Activated CD4-positive, alpha-beta T cell treated with anti-CD3 and anti-CD28 coated beads, Interleukin-2, amount 50 U/mL, for 48 hours (primary cell): ENCODE results near the gene PRDM16.

ENCODE experiments used
- DNase-seq, 2 experiments: peaks; one replicate each; pipeline ENCODE4 v3.0.0-alpha.2; 2020

The PRDM16 gene

DNA sequence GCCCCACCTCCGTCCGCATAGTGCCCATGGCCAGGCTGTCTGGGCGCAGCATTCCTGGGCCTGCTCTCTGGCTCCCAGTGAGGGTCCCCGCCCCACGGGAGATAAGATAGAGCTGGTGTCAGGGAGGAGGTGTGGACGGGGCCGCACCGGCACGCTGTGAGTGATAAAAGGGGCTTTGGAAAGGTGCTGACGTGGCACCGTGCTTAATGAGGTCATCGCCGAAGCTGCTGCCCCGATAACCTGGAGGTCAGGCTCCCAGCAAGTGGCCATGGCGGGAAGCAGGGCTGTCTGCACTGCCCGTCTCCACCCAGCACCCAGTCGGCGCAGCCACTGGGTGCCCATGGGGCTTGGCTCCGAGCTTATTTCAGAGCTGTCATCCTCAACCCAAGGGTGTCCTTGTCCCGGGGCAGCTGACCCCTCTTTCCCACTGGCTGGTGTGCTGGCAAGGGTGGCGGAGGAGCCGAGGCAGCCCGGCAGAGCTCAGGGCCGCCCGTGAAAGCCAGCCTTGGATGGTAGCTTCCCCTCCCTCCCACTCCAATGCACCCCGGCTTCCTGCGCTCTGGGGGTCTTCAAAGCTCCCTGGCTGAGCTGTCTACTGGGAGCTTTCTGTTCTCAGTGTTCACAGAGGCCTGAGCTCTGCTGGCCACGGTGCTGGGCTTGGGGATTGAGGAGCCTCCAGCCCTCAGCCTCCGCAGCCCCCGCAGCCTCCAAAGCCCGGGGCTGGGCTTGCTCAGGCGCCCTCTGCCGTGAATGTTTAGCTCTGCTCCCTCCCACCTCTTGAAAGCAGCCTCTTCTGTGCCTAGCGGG is 280.4 kb downstream of the PRDM16 start:
- no peak for DNase-seq

DNA sequence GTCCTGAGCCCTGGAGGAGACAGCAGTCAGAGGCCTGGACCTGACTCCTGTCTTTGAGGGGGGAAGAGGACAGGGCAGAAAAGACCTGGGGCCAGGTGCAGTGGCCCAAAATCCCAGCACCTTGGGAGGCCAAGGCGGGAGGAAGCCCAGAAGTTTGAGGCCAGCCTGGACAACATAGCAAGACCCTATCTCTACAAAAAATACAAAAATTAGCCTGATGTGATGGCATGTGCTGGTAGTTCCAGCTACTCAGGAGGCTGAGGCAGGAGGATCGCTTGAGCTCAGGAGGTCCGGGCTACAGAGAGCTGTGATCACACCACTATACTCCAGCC is 280.9 kb downstream of the PRDM16 start:
- no peak for DNase-seq

DNA sequence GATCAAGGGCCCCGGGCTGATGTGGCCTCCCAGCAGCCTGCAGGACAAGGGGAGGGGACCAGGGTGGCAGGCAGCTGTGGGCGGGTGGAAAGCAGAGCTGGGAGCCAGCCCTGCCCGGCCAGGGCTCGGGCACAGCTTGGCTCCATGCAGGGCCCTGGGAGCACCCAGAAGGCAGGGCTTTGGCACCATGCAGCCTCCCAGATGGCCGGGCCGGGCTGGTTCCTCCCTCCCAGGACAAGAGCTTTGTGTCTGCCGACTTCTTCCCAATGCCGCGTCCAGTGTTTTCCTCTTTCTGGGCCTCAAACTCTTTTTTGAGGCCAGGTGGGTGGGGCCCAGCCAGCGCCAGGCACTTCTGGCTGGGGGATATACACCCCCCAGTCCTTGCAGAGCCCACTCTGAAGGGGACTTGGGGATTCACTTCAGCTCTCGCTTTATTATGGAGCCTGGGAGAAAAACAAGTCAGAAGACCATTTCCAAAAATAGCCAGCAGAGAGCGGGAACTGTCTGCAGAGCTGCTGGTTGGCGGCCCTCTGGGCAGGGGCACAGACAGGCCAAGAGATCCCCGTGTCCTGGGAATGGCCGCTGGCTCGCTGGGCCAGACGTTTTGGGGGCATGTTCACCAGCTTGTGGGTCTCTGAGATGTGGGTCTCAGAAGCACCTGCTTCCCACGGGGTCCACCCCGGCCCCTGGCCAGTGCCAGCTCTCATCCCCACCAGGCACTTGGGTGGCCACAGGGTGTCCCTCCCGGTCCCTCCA is 281.7 kb downstream of the PRDM16 start:
- no peak for DNase-seq

DNA sequence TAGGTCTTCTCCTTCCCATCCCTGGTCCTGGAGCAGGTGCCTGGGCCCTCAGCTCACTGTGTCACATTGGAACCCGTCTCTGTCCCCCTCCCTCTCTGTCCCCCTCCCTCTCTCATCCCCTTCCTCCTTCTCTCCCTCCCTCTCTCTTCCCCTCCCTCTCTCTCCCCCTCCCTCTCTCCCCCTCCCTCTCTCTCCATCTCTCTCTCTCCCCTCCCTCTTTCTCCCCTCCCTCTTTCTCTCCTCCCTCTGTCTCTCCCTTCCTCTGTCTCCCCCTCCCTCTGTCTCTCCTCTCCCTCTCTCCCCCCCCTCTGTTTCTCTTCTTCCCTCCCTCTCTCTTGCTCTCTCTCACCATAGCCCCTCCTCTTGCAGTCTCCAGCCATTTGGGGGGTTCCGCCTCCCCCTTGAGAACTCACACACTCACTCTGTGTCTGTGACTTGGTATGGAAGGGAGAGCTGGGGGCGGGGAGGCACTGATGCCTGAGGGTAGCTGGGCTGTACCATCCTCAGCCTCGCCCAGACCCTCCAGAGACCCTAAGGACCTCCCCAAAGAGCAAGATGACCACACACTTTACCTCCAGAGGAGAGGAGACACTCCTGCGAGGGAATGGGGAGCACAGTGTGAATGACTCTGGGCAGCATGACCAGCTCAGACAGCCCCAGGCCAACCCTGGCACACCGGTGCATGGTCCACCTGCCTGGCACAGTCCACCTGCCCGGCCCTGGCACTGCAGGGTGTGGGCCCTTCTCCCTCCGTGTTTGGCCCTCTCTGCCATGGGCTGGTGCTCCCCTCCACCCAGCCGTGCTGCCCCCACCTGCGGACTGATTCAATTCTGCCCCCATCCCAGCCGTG is 282.7 kb downstream of the PRDM16 start:
- no peak for DNase-seq

DNA sequence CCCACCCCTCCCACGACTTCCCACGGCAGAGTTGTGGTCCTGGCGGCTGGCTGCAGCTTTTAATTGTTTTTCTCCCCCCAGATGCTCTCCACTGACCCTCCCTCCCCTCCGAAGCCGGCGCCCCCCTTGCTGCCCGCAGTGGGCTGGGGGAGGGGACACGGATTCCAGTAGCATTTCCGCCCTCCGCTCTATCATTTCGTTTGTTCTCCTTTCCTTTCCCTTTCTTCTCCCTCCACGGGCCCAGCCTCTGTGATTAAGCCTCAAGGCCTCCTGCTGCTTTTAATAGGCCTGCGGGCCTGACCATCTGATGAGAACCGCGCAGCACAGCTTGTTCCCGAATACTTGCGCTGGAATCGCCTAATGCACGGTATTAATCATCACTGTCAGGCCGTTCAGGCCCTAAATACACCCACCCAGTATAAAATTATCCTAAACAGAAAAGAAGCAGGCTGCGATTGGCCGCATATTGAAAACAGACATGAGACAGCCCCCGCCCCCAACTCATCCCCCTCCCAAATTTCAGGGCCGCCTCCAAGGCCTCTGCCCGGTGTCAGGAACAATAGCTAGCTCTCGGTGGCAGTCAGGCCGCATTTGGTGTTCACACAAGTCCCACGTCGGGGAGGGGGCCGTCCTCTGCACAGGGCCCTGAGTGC is 283.4 kb downstream of the PRDM16 start:
- no peak for DNase-seq

DNA sequence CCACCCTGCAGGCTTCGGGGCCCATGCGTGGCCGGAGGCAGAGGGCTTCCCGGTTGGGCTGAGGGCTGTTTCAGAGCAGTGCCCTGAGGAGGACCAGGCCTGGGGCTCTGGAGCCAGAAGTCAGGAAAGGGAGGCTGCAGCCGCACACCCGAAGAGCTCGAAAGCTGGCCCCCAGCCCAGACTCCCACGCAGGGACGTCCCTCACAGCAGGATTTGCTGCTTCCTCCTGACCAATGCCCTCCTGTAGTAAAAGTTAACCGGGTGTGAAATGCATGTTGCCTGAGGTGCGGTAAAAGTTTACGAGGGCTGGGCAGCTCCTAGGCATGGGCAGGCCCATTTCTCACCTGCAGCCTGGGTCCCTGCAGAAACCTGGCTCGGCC is 283.9 kb downstream of the PRDM16 start:
- DNase-seq: no peak

DNA sequence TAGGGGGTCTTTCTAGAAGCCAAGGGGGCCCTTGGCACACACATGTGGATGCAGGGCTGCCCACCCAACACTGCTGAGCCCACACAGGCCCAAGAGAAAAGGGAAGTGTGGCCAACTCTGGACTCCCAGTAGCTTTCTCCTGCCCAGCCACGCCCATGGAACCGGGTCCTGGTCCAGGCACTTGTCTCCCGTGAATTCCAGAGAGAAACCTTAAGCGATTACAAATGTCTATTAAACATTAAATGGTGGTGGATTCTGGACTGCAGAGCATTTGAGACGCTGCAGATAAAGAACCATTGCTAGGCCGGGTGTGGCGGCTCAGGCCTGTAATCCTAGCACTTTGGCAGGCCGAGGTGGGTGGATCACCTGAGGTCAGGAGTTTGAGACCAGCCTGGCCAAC is 284.9 kb downstream of the PRDM16 start:
- DNase-seq: no peak

DNA sequence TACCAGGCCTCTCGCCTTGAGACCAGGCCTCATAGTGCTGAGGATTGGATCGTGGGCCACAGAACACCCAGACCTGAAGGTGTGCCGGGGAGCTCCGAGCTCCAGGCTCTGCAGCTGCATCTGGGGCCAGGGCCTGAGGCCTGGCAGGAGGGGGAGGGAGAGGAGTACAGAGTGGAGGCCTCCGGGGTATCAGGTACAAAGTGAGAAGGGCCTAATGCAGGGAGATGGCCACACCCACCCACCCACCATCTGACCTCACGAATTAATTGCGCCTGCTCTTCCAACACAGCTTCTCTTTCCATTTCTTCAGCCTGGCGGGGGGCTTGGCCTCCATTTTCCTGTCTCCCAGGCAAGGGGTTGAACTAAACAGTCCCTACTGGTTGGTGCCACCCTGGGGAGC is 286.1 kb downstream of the PRDM16 start:
- no peak for DNase-seq

DNA sequence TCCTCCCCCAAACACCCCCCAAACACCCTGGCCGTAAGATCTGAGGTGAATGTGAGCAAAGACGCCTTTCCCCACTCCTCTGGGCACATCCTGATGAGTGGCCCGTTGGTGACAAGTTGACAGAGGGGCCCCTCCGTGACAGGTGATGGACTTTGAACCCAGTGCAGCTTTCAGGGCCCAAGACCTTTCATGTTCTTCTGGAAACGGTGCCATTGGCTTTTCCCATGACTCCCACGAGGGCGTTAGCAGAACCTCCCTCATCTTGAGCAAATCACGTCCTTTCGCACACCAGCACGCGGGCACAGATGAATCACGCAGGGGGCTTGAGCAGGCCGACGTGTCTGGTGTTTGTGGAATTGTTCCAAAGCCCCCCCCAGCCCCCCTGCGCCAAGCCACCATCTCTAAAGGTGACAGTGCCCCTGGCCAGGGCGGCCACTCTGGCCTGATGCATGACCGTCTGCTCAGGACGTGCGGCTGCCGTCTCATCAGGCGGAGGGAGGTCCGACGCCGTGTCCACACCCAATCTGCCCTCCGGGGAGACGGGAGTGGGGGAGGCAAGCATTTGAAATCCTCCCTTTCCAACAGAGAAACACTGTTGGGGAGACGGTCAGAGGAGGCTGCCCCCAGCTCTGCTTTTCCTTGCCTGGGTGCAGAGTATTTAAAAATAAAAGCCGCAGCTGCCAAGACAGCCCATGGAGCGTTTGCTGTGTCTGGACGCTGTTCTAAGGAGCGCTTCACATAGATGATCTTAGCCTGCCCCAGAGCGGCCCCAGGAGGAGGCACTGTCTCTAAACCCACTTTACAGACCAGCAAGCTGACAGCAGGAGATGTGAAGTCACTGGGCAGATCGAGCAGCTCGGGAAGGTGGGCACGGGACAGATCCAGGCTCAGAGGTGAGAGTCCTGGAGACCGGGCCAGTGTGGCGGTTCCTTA is 287.2 kb downstream of the PRDM16 start:
- no peak for DNase-seq

DNA sequence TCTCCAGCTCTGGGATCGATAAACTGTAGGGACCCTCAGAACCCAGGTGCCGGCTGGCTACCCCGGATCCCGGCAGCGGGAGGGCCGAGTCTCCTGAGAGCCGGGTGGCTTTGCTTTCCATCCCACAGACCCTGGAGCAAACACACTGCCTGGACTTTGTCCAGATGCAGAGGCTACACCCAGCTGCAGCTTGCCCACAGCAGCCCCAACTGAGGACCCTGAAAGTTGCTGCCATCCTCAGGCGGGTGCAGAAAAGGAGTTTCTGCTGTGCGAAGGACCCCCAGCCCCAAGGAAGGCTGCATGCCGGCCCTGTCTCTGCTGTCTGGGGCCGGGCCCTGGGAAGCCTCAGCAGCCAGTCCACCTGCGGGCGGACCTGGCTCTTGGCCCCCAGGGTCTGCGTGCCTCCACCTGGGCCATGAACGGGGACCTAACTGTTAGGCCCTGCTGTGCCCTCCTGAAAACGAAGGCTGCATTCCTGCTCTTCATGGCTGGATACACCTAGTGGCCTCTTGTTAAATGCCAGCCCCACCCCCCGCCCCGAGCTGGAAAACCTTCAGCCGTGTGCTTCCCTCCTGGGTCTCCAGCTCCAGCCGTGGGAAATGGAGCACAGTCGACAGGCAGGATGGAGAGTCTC is 287.9 kb downstream of the PRDM16 start:
- DNase-seq: no peak

DNA sequence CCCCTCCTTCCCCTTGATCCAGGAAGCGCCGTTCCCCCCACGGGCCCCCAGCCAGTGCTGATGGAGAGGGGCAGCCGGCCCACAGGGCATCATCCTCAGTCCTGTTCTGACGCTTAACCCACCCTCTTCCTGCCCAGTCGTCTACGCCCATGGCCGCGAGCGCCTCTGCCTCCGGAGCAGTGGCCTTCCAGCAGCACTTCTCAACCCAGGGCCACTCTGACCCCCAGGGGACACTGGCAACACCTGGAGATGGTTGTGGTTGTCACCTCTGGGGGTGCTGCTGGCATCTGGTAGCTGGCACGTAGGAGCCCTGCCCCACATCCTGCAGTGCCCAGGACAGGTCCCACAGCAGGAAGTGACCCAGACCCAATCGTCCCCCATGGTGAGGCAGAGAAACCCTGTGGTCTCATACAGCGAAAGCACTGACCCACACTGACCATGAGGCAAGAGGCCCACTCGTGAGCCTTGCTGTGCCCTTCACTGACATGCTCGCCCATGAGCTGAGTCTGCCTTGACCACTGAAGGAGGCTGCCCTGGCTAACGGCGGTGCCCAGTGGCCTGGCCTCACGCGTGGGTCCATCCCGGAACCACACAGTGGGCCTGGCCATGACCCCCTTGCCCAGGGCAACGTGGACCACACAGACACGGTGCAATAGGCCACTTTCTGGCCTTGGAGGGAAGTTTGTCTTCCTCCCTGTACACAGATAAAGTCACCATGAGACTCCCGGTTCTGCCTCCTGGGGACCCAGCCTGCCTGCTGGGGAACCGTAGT is 288.7 kb downstream of the PRDM16 start:
- DNase-seq: no peak

DNA sequence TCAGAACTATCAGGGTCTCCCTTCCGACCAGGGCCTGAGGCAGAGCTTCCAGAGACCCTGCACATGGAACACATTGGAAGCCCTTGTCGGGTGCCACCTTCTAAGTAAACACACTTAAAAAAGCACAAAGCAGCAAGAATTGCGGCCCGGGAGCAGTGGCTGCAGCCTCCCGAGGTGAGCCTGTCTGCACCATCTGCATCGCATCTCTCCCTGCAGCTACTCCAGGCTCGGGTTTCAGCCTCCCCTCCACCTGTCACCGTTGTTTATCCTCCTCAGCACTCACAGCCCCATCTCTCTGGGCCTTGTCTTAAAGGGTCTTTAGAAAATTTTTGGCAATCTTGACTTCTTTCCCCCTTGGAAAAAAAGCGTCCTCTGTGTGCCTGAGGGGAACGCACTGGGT is 290.3 kb downstream of the PRDM16 start:
- DNase-seq: no peak

DNA sequence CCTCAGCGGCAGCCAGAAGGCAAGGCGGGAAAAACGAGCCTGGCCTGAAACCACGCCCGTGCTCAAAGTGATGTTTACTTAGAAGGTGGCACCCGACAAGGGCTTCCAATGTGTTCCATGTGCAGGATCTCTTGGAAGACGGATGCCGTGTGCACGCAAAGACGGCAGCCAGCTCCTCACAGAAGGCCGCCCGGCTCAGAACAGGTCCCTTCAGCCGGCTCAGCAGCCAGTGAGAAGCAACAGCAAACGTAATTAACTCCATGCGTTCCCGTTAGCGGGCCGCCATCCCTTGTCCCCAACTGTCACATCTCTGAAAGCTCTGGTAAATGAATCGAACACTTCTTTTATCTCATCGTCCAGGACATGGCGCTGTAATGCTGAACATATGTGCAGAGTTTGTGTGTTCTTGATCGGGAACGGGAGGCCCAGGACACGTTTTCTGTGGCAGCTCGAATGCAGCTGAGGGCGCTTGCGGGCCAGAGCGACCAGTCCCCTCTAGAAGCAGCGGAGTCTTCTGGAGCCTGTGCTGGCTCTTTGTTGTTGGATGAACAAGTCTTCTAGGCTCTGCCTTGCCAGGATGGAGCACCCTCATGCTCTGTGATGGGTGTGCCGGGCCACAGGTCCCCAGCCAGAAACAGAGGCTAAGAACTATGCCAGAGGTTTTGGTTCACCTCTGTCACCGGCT is 290.9 kb downstream of the PRDM16 start:
- DNase-seq: no peak

DNA sequence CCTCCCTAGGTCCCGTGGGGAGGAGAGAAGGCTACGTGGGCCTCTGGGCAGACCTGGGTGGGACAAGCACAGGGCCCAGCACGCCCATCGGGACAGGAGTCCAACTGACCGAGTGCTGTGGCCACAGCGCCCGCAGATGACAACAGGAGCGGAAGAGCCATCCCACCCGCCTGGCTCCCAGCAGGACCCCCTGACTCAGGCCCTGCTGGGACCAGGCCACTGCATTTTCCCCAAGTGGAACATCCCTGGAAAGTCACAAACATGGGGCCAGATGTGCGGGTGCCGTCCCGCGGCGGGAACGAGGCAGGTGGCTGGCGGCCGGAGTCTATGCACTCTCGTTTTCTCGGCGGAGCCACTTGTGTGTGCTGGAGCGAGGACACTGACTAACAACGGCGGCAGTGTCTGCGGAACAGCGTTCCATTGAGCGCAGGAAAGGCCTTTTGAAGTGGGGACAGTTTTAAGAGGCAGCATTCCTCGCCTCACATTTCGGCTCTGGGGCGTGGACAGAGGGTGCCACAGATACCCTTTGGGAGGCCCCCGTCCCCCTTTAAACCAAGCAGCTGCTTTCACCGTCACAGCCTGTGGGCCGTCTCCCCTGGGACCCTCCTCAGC is 291.7 kb downstream of the PRDM16 start:
- no peak for DNase-seq

DNA sequence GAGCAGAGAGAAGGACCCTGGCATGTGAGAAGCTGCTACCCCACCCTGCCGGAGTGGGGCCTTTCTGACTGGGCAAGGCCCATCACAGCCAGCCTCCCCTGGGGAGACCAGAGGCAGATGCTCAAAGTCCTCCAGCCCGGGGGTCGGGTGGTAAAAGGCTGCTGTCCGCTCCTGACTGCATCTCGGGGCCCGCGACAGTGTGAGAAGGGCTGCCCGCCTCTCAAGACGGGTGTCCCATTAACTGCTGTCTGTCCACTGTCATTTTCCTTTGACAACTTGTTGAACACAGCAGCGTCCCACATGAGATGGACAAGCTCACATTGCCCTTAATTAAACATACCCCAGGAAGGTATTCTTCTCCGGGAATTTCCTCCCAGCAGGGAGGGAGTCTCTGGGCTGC is 294.0 kb downstream of the PRDM16 start:
- DNase-seq: no peak

DNA sequence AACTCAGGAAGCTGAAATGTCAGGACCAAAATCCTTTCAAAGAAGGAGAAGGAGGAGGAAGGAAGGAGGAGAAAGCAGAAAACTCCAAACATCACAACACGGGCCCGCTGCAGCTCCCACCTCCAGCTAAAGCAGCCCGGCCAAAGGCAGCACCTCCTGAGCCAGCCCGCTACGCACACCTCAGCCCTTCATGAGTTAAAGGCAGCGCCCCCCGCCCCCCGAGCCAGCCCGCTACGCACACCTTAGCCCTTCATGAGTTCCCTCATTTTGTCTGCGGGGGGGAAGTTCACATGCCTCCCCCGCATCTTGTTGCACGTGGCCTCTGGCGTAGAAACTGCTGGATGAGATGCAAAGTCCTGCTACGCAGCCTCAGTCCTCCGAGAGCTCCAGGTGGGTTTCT is 294.8 kb downstream of the PRDM16 start:
- DNase-seq: no peak

DNA sequence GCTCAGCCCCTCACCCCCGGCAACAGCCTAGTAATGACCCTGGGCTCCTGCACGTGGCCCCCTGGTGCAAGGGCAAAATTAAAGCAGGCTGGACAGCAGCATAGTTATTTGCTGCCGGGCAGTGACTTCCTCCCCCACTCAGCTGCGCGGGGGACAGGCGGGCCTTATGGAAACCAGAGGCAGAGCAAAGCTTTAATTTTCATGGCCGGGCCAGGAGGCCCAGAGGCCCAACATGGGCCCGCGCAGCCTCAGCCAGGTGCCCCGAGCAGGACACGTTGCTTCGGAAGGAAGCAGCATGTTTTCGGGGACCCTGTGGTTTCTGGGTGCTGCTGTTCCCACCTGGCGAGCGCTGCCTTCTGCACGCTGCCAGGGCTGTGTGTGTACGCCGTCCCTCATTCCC is 295.5 kb downstream of the PRDM16 start:
- no peak for DNase-seq

DNA sequence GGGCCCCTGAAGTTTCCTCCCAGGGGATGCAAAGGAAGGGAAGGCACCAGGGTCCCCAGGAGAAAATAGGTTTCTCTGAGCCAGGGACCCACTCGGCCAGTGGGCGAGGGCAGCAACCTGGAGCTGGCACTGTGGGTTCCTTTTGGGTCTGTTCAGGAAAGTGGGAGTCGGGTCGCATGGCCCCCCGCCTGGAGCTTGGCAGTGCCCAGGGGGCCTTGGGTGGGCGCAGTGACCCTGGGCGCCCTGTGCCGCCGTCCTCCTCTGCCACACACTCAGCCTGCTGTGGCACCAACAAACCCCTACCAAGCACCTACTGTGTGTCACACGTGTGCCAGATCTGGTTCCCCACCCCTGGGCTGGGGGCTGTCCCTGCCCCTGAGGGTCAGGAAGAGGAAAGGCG is 296.0 kb downstream of the PRDM16 start:
- DNase-seq: no peak

DNA sequence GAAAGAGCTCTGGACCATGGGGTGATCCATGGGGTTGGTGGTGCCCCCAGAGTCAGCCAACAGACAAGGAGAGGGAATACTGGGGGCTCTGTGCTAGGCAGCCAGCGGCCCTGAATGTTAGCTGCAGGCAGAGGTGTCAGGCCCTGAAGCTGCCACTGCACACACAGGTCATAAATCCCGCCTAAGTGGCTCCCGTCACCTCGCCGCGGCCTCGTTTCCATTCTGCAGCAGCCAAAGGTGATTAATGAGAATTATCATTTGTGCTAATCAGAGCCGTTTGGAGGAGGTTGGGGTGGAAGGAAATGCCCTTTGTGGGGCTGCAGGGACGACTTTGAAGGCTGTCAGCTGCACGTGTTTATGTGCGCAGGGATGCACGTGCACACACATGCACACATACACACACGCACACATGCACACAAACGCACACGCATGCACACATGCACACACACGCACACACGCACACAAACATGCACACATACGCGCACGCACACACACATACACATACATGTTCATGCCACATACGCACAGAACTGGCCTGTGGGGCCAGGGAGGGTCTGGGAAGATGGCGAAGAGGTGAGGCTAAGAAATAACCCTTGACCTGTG is 296.6 kb downstream of the PRDM16 start:
- no peak for DNase-seq
